Measurements from ENCODE around the gene ADSL. TPM values are rescaled to one million over a fixed set of nuclear protein-coding genes. Genes with fewer than 3 reads are reported as not detected.

The ADSL gene
- total and polyA plus RNA-seq, 2 donors from 2014 or later: 42.5 to 57.5 TPM

DNA sequence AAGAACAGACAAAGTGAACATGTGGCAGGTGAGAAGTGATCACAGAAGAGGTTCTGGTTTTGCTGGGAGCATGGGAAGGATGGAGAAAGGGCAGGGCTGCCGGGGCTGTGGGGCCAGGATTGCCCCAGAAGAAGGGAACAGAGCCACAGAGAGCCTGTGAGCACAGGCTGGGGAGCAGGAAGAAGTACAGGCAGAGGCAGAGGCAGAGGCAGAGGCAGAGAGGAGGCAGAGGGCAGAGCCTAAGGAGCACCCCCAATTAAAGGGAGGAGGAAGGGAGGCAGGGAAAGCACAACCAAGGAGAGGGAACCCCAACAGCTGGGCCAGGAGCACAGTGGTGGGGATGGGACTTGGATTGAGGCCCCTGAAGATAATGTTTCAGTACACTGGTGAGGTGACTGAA lies 75.6 kb downstream of the ADSL start:
- H3K4me3 ChIP-seq (ENCODE audit: low read length in 3 of 3): no peak overlapping the region
- H3K27me3 ChIP-seq (ENCODE audit: control insufficient read depth, insufficient read depth, low read length): no peaks in the 10 kb centered on the region
- H3K36me3 ChIP-seq (ENCODE audit: control insufficient read depth in 2 of 3, insufficient read depth in 3 of 3, low read length in 3 of 3): peaks cover 4 to 13% (median 9%) of the 10 kb centered on the region in 3 donors
- TF ChIP-seq, protein P1, sequence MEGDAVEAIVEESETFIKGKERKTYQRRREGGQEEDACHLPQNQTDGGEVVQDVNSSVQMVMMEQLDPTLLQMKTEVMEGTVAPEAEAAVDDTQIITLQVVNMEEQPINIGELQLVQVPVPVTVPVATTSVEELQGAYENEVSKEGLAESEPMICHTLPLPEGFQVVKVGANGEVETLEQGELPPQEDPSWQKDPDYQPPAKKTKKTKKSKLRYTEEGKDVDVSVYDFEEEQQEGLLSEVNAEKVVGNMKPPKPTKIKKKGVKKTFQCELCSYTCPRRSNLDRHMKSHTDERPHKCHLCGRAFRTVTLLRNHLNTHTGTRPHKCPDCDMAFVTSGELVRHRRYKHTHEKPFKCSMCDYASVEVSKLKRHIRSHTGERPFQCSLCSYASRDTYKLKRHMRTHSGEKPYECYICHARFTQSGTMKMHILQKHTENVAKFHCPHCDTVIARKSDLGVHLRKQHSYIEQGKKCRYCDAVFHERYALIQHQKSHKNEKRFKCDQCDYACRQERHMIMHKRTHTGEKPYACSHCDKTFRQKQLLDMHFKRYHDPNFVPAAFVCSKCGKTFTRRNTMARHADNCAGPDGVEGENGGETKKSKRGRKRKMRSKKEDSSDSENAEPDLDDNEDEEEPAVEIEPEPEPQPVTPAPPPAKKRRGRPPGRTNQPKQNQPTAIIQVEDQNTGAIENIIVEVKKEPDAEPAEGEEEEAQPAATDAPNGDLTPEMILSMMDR (IDR thresholded peaks at IDR 0.05; ENCODE audit: borderline replicate concordance, extremely low read depth, insufficient read depth): no peak
- no peak overlapping the region for H3K27ac ChIP-seq (ENCODE audit: low read depth in 2 of 2, low read length in 2 of 2)
- H3K9me3 ChIP-seq (ENCODE audit: control insufficient read depth in 2 of 3, insufficient read depth in 1 of 3, low read length in 3 of 3): no peaks in the 10 kb centered on the region
- no peaks in the 10 kb centered on the region for H3K4me1 ChIP-seq (ENCODE audit: control insufficient read depth in 2 of 3, insufficient read depth in 2 of 3, low read depth in 1 of 3, low read length in 3 of 3)
- intact Hi-C loops (cut with DNase I): no loop called here
- H3K9ac ChIP-seq (ENCODE audit: low read length in 3 of 3): no peak overlapping the region
- FAIRE-seq (no peak), DNase-seq (no peak)

DNA sequence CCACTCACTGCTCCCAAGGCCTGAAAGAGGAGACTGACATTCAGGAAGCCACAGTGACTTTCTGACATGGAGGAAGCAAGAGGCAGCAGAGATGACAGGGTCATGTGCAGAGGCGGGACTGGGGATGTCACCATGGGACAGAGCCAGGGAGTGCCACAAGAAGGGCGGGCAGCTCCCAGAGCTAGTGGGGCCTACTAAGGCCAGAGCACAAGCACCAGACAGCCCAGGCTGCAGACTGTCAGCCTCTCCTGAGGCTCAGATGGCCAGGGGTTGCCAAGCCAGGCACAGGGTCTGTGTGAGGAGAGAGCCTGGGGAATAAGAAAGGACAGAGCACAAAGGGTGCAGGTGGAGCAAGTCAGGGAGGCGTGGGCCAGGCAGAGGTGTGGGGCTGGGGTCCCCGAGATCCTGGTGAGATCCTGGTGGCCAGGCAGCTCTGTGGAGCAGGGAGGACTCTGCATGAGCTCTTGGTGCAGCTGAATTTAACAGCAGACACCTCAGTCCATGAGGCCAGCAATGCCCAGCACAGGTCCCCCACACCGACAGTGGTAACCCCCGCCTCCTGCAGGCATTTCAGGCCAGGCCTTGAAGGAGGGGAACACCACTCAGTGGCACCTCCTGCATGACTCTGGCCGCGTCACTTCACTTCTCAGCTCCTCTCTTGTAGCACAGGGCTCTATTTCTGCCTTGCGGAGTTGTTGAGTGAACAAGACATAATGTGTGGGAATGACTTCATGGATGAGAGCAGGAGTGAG lies 76.4 kb downstream of the ADSL start:
- no peaks in the 10 kb centered on the region for H3K27me3 ChIP-seq (ENCODE audit: control insufficient read depth, insufficient read depth, low read length)
- H3K9ac ChIP-seq (ENCODE audit: low read length in 3 of 3): no peak overlapping the region
- DNase-seq (no peak), FAIRE-seq (no peak)
- H3K27ac ChIP-seq (ENCODE audit: low read depth in 2 of 2, low read length in 2 of 2): no peak overlapping the region
- intact Hi-C loops (cut with DNase I): no loop called here
- H3K4me1 ChIP-seq (ENCODE audit: control insufficient read depth in 2 of 3, insufficient read depth in 2 of 3, low read depth in 1 of 3, low read length in 3 of 3): no peaks in the 10 kb centered on the region
- TF ChIP-seq, protein P1 (IDR thresholded peaks at IDR 0.05; ENCODE audit: borderline replicate concordance, extremely low read depth, insufficient read depth): no peak
- peaks cover 4 to 13% (median 9%) of the 10 kb centered on the region in 3 donors for H3K36me3 ChIP-seq (ENCODE audit: control insufficient read depth in 2 of 3, insufficient read depth in 3 of 3, low read length in 3 of 3)
- no peaks in the 10 kb centered on the region for H3K9me3 ChIP-seq (ENCODE audit: control insufficient read depth in 2 of 3, insufficient read depth in 1 of 3, low read length in 3 of 3)
- H3K4me3 ChIP-seq (ENCODE audit: low read length in 3 of 3): no peak overlapping the region

DNA sequence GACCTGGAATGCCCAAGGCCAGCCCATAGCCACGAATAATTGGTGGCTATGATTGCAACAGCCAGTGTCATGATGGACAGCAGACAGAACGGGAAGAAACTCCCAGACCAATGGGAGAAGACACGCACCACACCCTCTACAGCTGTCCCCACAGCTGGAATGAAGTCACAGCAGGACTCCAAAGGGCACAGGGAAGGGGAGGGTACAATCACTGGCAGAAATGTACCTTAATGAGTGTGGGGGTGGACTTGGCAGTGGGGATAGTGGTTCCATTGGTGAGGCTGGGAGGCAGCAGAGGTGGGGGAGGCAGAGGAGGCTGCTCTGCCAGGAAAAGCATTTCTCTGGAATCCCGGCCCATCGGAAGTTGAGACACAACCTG lies 77.0 kb downstream of the ADSL start:
- H3K36me3 ChIP-seq (ENCODE audit: control insufficient read depth in 2 of 3, insufficient read depth in 3 of 3, low read length in 3 of 3): peaks cover 4 to 13% (median 12%) of the 10 kb centered on the region in 3 donors
- no peak overlapping the region for H3K9ac ChIP-seq (ENCODE audit: low read length in 3 of 3)
- intact Hi-C loops (cut with DNase I): no loop called here

More for the DNA sequence above, 77.0 kb downstream of the ADSL start:
- DNase-seq (no peak), FAIRE-seq (no peak)
- Histone ChIP-seq H3K27me3 (ENCODE audit: control insufficient read depth, insufficient read depth, low read length) (no peaks in the 10 kb centered on the region), H3K4me3 (ENCODE audit: low read length in 3 of 3) (no peak overlapping the region), H3K9me3 (ENCODE audit: control insufficient read depth in 2 of 3, insufficient read depth in 1 of 3, low read length in 3 of 3) (no peaks in the 10 kb centered on the region), H3K4me1 (ENCODE audit: control insufficient read depth in 2 of 3, insufficient read depth in 2 of 3, low read depth in 1 of 3, low read length in 3 of 3) (no peaks in the 10 kb centered on the region), H3K27ac (ENCODE audit: low read depth in 2 of 2, low read length in 2 of 2) (no peak overlapping the region)
- TF ChIP-seq, protein P1 (IDR thresholded peaks at IDR 0.05; ENCODE audit: borderline replicate concordance, extremely low read depth, insufficient read depth): no peak

Data from kidney (tissue), 14 donors.